GM21723 (cell line): Measurements from ENCODE around the gene DEPP1.
A peak's percentile ranks its signal among the peaks of the same experiment; 100 is the strongest.

Source experiments
- ATAC-seq: cut with Tn5 transposase; IDR thresholded peaks from one replicate; pipeline ENCODE4 v1.9.1; 2021; ENCODE audit warnings: mild to moderate bottlenecking, moderate library complexity; ENCODE audit not compliant: unreplicated experiment

The DEPP1 gene

DNA sequence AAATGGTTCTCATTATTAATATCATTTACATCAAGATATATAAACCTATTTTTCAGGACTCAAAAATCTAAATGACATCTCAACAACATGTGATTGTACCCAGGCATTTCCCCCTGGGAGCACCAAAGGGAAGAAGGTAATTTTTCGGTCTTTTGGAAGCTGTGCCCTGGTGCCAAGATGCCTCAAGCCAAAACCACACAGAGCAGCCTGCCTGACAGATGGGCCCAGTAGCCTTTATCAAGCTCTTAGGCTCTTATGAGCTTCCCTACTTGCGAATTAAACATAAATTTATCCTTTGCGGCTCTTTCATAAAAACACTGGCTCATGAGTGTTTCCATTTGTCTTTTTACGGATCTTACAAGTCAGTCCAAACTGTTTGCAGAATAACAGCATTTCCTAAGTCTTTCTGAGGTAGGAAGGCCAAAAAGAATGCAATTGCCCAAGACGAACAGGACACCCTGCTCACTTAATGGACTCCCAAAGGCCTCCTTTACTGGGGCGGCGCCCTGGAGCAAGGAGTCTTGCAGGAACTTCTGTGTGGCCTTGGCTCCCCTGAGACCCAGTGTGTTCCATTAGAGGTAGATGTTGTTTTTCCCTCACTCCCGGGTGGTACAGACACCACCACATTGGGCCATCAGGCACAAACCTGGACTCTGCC, 23.1 kb downstream of the DEPP1 start:
- no peak for ATAC-seq

DNA sequence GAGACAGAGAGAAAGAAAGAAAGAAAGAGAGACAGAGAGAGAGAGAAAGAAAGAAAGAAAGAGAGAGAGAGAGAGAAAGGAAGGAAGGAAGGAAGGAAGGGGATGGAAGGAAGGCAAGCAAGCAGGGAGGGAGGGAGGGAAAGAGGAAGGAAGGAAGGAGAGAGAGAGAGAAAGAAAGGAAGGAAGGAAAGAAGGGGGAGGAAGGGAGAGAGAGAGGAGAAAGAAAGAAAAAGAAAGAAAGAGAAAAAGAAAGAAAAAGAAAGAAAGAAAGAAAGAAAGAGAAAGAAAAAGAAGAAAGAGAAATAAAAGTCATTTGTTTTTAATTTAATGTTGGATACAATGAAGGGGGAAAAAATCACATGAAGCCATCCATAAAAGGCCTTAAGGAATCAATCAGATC, 23.6 kb downstream of the DEPP1 start:
- no peak for ATAC-seq

DNA sequence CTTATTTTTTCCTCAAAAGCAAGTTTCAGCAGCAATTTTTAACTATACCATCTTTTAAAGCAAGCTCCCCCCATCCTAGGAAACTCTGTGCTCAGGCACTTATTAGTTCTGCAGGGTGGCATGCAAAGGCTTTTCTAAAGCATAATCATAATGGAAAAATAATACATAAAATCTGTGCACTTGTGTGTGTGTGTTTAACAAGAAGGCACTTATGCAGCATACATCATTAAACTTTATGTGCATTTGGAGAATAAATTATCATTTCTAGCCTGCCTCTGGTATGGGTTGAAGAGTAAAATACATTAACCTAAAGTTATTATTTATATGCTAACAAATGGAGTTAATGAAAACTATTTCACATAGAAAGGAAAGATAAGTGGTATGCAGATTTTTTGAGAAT, 24.6 kb downstream of the DEPP1 start:
- ATAC-seq, result no peak

- no peak for ATAC-seq
Observed at GRCh38 chr10:44952779-44953231, 25.8 kb downstream of the DEPP1 start.

GRCh38 chr10:44951576-44952226, 26.9 kb downstream of the DEPP1 start:
- ATAC-seq, result no peak

GRCh38 chr10:44950326-44951225, 28.0 kb downstream of the DEPP1 start:
- ATAC-seq, result no peak

DNA sequence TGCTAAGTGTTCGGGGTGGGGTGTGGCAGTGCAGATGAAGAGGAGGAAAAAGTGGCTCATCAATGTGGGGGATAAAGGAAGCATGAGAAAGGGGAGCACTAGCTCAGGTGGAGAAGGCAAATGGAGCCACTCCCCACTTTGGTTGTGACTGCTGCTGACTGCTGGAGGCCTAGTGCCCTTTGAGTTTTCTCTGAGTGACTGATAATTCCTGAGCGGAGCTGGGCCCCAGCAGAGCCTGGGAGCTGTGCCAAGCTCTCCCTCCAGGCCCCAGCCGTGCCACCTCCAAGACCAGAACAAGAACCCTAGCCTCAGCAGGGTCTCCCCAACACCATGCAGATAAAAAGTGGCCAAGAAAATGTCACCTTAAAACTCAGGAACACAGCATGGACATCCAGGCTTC, 28.7 kb downstream of the DEPP1 start:
- ATAC-seq, result no peak

- no peak for ATAC-seq
Observed at GRCh38 chr10:44949127-44949802, 29.3 kb downstream of the DEPP1 start.

DNA sequence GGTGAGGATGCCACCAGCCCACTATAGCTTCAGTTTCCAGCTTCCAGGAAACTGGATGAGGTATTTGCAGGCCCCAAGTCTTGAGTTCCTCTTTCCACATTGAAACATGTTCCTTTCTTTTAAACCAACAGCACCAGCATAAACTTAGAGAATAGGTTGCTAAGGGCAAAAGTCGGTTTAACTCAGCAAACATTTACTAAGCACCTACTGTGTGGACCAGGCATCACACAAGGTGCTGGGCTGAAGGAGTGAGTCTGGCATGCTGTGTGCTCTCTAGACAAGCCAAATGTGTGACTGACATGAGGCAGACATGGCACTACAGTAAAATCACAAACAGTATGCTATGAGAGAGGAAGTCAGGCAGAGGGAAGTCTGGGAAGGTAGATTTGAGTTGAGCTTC, 30.0 kb downstream of the DEPP1 start:
- no peak for ATAC-seq

GRCh38 chr10:44947371-44948152, 31.0 kb downstream of the DEPP1 start:
- ATAC-seq, result peak; percentile 66

DNA sequence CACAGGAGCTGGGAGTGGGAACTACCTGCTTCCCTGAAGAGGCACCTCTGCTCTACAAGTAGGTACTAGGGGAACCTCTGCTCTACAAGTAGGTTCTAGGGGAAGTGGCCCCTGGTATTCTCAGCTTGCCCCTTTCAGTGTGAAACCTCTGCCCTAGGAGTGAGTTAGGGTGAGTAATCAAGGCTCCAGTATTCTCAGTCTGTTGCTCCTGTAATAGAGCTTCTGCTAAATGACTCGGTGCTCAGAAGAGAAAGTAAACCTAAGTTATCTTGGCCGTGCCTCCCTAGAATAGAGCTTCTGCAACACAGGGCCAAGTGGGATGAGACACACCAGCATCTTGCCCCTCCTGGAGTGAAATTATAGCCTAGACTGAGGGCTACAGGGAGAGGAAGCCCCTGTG, 32.4 kb downstream of the DEPP1 start:
- ATAC-seq, result peak; percentile 65

DNA sequence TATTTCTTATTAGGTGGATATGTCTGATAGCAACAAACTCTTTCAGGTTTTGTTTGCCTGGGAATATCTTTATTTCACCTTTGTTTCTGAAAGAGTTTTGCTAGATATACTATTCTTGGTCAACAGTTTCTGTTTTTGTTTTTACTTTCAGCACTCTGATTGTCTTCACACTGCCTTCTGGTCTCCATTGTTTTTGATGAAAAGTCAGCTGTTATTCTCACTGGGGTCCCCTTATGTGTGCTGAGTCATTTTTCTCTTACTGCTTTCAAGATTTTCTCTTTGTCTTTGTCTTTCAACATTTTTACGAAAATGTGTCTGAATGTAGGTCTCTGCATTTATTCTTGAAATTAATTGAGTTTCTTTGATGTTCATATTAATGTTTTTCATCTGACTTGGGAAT, 34.3 kb downstream of the DEPP1 start:
- ATAC-seq, result no peak

- no peak for ATAC-seq
Observed at GRCh38 chr10:44939691-44940401, 38.8 kb downstream of the DEPP1 start.

DNA sequence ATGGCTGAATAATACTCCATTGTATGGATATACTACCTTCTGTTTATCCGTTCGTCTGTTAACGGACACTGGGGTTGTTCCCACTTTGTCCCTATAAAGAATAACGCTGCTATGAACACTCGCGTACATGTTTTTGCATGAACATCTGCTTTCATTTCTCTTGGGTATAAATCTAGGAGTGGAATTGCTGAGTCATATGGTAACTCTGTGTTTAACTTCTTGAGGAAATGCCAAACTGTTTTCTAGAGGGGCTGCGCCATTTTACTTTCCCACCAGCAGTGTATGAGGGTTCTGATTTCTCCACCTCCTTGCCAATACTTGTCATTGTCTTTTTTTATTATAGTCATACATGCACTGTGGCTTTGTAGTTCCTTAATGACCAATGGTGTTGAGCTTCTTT, 39.7 kb downstream of the DEPP1 start:
- no peak for ATAC-seq

GRCh38 chr10:44937196-44938005, 41.2 kb downstream of the DEPP1 start:
- no peak for ATAC-seq

GRCh38 chr10:44936314-44936975, 42.2 kb downstream of the DEPP1 start:
- ATAC-seq, result no peak

DNA sequence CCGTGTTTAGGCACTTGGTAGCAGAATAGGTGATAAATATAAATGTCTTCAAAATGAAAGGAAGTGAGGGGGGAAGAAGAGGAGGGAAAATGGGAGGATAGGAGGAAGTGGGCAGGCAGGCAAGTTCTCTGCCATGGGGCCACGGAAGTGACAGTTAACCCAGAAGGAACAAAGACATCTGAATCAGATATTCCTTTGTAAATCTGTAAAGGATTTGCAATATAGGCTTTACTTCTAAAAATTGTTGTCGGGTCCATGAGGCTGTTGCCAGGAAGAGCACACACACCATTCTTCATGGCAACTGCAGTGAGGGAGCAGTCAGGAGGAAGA, 42.7 kb downstream of the DEPP1 start:
- ATAC-seq, result no peak

DNA sequence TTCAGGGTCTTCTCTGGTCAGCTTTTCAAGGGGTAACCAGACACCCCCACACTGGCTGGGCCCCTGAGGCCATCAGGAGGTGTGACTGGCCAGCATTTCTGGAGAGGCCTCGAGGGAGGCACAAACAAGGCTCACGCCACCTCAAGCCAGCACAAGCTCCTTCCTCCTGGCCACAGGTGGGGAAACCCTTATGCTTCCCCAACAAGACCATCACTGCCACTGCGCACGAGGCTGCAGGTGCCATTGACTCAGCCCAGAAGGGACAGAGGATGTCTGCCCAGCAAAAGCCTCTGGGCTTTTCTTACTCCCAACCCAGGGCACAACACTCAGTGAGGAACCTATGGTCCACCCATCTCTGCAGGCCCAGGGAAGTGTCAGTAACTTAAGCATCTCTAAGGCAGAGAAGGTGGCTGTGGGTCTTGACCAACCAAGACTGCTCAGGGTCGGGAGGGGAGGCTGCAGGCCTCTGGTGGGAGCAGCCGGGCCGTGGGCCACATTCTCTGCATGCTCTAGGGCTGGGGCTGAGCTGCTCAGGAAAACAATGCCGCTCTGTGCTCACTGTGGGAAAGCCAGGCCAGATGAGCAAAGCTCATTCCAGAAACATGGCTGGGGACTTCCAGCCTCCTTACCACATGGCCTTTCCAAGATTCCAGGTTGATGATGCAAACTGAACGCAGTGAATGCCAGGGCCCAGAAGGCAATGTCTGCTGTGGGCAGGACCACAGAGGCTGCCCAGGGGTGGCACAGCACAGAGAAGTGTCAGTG, 43.2 kb downstream of the DEPP1 start:
- ATAC-seq, result no peak
